PC-3 (cell line): ENCODE results near the gene ZNF785. TPM values are rescaled to one million over a fixed set of nuclear protein-coding genes. Genes with fewer than 3 reads are reported as not detected.

Experiments
- ATAC-seq: fragments of 200-7000 bp; cut with Tn5 transposase; 2 replicates; pipeline ENCODE4 v1.9.1; 2020; ENCODE audit warnings: mild to moderate bottlenecking, moderate library complexity
- BruUV-seq: library from RNA; stranded (reverse); fragments of 400-500 nt; replicated peaks from 2 replicates; lab custom pipeline; 2021; lab: Mats Ljungman, UMichigan
- CTCF ChIA-PET: fragments of 300-600 bp; sonication (Branson Sonifier 250); formaldehyde crosslinking; loops from one replicate; lab custom pipeline; 2022; ENCODE audit warnings: antibody characterized with exemption; lab: Charles Lee
- POLR2A ChIA-PET: fragments of 300-600 bp; sonication (Branson Sonifier 250); formaldehyde crosslinking; loops from one replicate; lab custom pipeline; 2022; ENCODE audit warnings: antibody characterized with exemption; ENCODE audit not compliant: unreplicated experiment; lab: Charles Lee
- DNase-seq: peaks from one replicate; pipeline ENCODE4 v3.0.0-alpha.2; 2015
- H2AFZ ChIP-seq: fragments of 300-600 bp; sonication (generic); 2 replicates; pipeline ENCODE4 v1.6.0; 2016; ENCODE audit warnings: antibody characterized with exemption, low read length
- H3F3A ChIP-seq: fragments of 300-600 bp; sonication (generic); one replicate; pipeline ENCODE4 v1.6.0; 2017; ENCODE audit warnings: antibody characterized with exemption, low read length, control low read depth, mild to moderate bottlenecking; ENCODE audit not compliant: unreplicated experiment
- H3K27ac ChIP-seq: fragments of 300-600 bp; sonication (generic); 2 replicates; pipeline ENCODE4 v1.5.1; 2016; ENCODE audit warnings: mild to moderate bottlenecking, low read length
- H3K27me3 ChIP-seq: fragments of 300-600 bp; sonication (generic); 2 replicates; pipeline ENCODE4 v1.6.1; 2016; ENCODE audit warnings: low read length, mixed read lengths
- H3K36me3 ChIP-seq: fragments of 300-600 bp; sonication (generic); 2 replicates; pipeline ENCODE4 v1.6.1; 2016; ENCODE audit warnings: low read depth, mixed run types, low read length, mixed read lengths
- H3K4me1 ChIP-seq: fragments of 300-600 bp; sonication (generic); 2 replicates; pipeline ENCODE4 v1.5.1; 2016; ENCODE audit warnings: low read length; ENCODE audit not compliant: insufficient read depth
- H3K4me2 ChIP-seq: fragments of 300-600 bp; sonication (generic); 2 replicates; pipeline ENCODE4 v1.6.0; 2016; ENCODE audit warnings: low read length
- H3K4me3 ChIP-seq: fragments of 300-600 bp; sonication (generic); 2 replicates; pipeline ENCODE4 v1.5.1; 2016; ENCODE audit warnings: mild to moderate bottlenecking, low read length, mixed read lengths
- H3K79me2 ChIP-seq: fragments of 300-600 bp; sonication (generic); 2 replicates; pipeline ENCODE4 v1.6.1; 2017; ENCODE audit warnings: low read length, mixed read lengths
- H3K9ac ChIP-seq: fragments of 300-600 bp; sonication (generic); 2 replicates; pipeline ENCODE4 v1.6.0; 2016; ENCODE audit warnings: mild to moderate bottlenecking, low read length
- H3K9me2 ChIP-seq: fragments of 300-600 bp; sonication (generic); replicated peaks from 2 replicates; pipeline ENCODE4 v1.6.1; 2016; ENCODE audit warnings: mixed run types, low read length, mixed read lengths
- H3K9me3 ChIP-seq: fragments of 300-600 bp; sonication (generic); 2 replicates; pipeline ENCODE4 v1.6.1; 2016; ENCODE audit warnings: low read length, mixed read lengths
- H4K20me1 ChIP-seq: fragments of 300-600 bp; sonication (generic); 2 replicates; pipeline ENCODE4 v1.6.1; 2016; ENCODE audit warnings: low read length, mixed read lengths
- CTCF ChIP-seq: fragments of 300-600 bp; sonication (generic); conservative IDR thresholded peaks from 2 replicates; pipeline ENCODE4 v1.5.1; 2017; ENCODE audit warnings: antibody characterized with exemption, low read depth, mild to moderate bottlenecking, low read length
- EZH2 ChIP-seq: fragments of 300-600 bp; sonication (generic); IDR thresholded peaks from one replicate; pipeline ENCODE4 v1.6.1; 2017; ENCODE audit warnings: antibody characterized with exemption, mild to moderate bottlenecking, low read length; ENCODE audit not compliant: unreplicated experiment
- EZH2phosphoT487 ChIP-seq: fragments of 300-600 bp; sonication (generic); IDR thresholded peaks from 2 replicates; pipeline ENCODE4 v1.6.1; 2018; ENCODE audit warnings: mild to moderate bottlenecking, antibody characterized with exemption, low read length, borderline replicate concordance
- intact Hi-C: fragments of 100-400 bp; cut with micrococcal nuclease; formaldehyde crosslinking; loops from 2 replicates; pipeline ENCODE4 v1.9.0; 2023
- total RNA-seq: library from RNA; depleted of rRNA; stranded (reverse); fragments of >200 nt; gene quantifications from 2 replicates; pipeline ENCODE4 v1.2.3, GENCODE V29; 2014

Gene ZNF785
- total RNA-seq, 1 experiment from 2014 or later = 4.9 TPM

- Histone ChIP-seq H3K4me2 (peak overlapping the region; percentile 99), H3K4me3 (peak overlapping the region; percentile 83), H3K79me2 (peaks cover 48% of the 10 kb centered on the region), H4K20me1 (no peaks in the 10 kb centered on the region), H3K9me3 (no peaks in the 10 kb centered on the region), H2AFZ (peak overlapping the region; percentile 90), H3K36me3 (peaks cover 4% of the 10 kb centered on the region; the same call in 1 of the 2 replicates), H3K27ac (peak overlapping the region; percentile 77), H3F3A (no peaks in the 10 kb centered on the region), H3K9ac (peak overlapping the region; percentile 95), H3K27me3 (no peaks in the 10 kb centered on the region), H3K4me1 (peaks cover 13% of the 10 kb centered on the region; the same call in 1 of the 2 replicates), H3K9me2 (no peaks in the 10 kb centered on the region)
- TF ChIP-seq CTCF (no peak), EZH2 (no peak), EZH2phosphoT487 (no peak)
- intact Hi-C loops = loop anchor here (1.0 kb wide), 1 partner anchor 27 kb away; the partner anchor contains the start of gene ZNF764
- peak; percentile 7 for ATAC-seq
- TSS peak; percentile 58 for BruUV-seq
- POLR2A ChIA-PET = interaction anchor here (0.8 kb wide), 1 partner anchor 27 kb away, joined by 5 read pairs; the partner anchor contains the start of gene ZNF764
- CTCF ChIA-PET = interaction anchor here (0.6 kb wide), 1 partner anchor 155 kb away, joined by 3 read pairs; the partner anchor contains the start of gene DCTPP1
- peak; percentile 4 for DNase-seq
Observed at GRCh38 chr16:30585022-30585399, 486 bp downstream of the ZNF785 start.

GRCh38 chr16:30582611-30583340 is 2.7 kb downstream of the ZNF785 start:
- Histone ChIP-seq H3K36me3 (peaks cover 6% of the 10 kb centered on the region; the same call in 1 of the 2 replicates), H2AFZ (no peak overlapping the region), H3K4me3 (no peak overlapping the region), H3K27ac (no peak overlapping the region), H4K20me1 (no peaks in the 10 kb centered on the region), H3K4me2 (no peak overlapping the region), H3K9me3 (no peaks in the 10 kb centered on the region), H3F3A (no peaks in the 10 kb centered on the region), H3K9me2 (no peaks in the 10 kb centered on the region), H3K79me2 (peaks cover 47% of the 10 kb centered on the region), H3K9ac (no peak overlapping the region), H3K4me1 (peaks cover 13% of the 10 kb centered on the region; the same call in 1 of the 2 replicates), H3K27me3 (no peaks in the 10 kb centered on the region)
- TF ChIP-seq EZH2 = no peak
- TF ChIP-seq EZH2phosphoT487 = no peak
- TF ChIP-seq CTCF = no peak
- BruUV-seq = no TSS peak
- intact Hi-C loops = no loop called here
- CTCF ChIA-PET = no interaction called here
- ATAC-seq (no peak), DNase-seq (no peak)
- POLR2A ChIA-PET = no interaction called here

GRCh38 chr16:30581457-30581856 is 4.0 kb downstream of the ZNF785 start:
- no peak overlapping the region for H3K4me3 ChIP-seq
- H4K20me1 ChIP-seq = no peaks in the 10 kb centered on the region
- no TSS peak for BruUV-seq
- no peak overlapping the region for H3K4me2 ChIP-seq
- TF ChIP-seq EZH2 (no peak), EZH2phosphoT487 (no peak), CTCF (no peak)
- no peak for ATAC-seq
- H3K9ac ChIP-seq = no peak overlapping the region
- peaks cover 6% of the 10 kb centered on the region; the same call in 1 of the 2 replicates for H3K36me3 ChIP-seq
- no peaks in the 10 kb centered on the region for H3K9me3 ChIP-seq
- no peak overlapping the region for H2AFZ ChIP-seq
- no peak for DNase-seq
- peaks cover 9% of the 10 kb centered on the region; the same call in 1 of the 2 replicates for H3K4me1 ChIP-seq
- no peak overlapping the region for H3K27ac ChIP-seq
- H3K27me3 ChIP-seq = no peaks in the 10 kb centered on the region
- H3F3A ChIP-seq = no peaks in the 10 kb centered on the region
- intact Hi-C loops = no loop called here
- CTCF ChIA-PET = no interaction called here
- POLR2A ChIA-PET = no interaction called here
- H3K9me2 ChIP-seq = no peaks in the 10 kb centered on the region
- H3K79me2 ChIP-seq = peaks cover 35% of the 10 kb centered on the region
